Adrenal gland (tissue), 5 donors: ENCODE results near the gene CDHR3.

Source experiments
- POLR2A ChIP-seq, 2 donors: fragments of 450-650 bp; IDR thresholded peaks; one replicate each; pipeline ENCODE4 v1.6.1; 2017; ENCODE audit warnings: antibody characterized with exemption in 2 of 2, mild to moderate bottlenecking in 2 of 2, moderate library complexity in 1 of 2
- TF ChIP-seq, protein P1 (sequence below), 6 experiments: fragments of 450-650 bp in 4 of 6; fragments of 200-600 bp in 2 of 6; sonication (generic) in 1 of 6; IDR thresholded peaks; 1 replicate in 5 of 6; 2 replicates in 1 of 6; pipeline versions ENCODE4 v1.5.1 to v1.8.0; 2016 to 2021; ENCODE audit warnings: antibody characterized with exemption in 6 of 6, mild to moderate bottlenecking in 2 of 6, moderate library complexity in 1 of 6
- donor health status: DM: no; HTN: no; CAD: no.

DNA sequence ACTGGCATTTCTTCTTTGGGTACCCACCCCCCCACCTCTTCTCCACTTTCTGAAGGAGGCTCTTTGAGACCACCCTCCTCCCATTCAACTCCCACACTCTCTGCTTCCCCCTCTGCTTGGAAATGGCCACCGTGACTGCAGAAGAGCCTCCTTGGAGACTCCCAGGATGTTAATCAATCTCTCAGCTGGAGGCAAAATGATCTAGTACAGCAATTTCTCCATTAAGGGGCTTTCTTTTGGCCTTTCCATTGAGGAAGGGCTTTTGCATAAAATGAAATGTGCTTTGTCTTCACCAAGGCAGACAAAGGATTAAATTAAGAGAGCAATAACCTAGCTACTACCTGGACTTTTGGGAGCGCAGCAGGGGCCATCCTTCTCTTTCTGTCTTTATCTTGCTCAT lies 26.1 kb downstream of the CDHR3 start:
- TF ChIP-seq POLR2A (IDR thresholded peaks at IDR 0.05) = no peak
- TF ChIP-seq, protein P1, sequence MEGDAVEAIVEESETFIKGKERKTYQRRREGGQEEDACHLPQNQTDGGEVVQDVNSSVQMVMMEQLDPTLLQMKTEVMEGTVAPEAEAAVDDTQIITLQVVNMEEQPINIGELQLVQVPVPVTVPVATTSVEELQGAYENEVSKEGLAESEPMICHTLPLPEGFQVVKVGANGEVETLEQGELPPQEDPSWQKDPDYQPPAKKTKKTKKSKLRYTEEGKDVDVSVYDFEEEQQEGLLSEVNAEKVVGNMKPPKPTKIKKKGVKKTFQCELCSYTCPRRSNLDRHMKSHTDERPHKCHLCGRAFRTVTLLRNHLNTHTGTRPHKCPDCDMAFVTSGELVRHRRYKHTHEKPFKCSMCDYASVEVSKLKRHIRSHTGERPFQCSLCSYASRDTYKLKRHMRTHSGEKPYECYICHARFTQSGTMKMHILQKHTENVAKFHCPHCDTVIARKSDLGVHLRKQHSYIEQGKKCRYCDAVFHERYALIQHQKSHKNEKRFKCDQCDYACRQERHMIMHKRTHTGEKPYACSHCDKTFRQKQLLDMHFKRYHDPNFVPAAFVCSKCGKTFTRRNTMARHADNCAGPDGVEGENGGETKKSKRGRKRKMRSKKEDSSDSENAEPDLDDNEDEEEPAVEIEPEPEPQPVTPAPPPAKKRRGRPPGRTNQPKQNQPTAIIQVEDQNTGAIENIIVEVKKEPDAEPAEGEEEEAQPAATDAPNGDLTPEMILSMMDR (IDR thresholded peaks at IDR 0.05) = no peak
